Inferior parietal cortex (tissue), 1 donor: ENCODE data around the gene TPD52L2.
A peak's percentile ranks its signal among the peaks of the same experiment; 100 is the strongest.
"Not testable (repeated sequence)": the region's sequence is repeated elsewhere in the genome, so short reads cannot be mapped to it uniquely, and the experiment has no call there.

Source experiments
- DNase-seq: peaks from one replicate; pipeline ENCODE4 v3.0.0-alpha.2; 2016; ENCODE audit errors: extremely low spot score

The TPD52L2 gene

GRCh38 chr20:63835021-63835858, 29.8 kb upstream of the TPD52L2 start:
- peak; percentile 59 for DNase-seq

DNA sequence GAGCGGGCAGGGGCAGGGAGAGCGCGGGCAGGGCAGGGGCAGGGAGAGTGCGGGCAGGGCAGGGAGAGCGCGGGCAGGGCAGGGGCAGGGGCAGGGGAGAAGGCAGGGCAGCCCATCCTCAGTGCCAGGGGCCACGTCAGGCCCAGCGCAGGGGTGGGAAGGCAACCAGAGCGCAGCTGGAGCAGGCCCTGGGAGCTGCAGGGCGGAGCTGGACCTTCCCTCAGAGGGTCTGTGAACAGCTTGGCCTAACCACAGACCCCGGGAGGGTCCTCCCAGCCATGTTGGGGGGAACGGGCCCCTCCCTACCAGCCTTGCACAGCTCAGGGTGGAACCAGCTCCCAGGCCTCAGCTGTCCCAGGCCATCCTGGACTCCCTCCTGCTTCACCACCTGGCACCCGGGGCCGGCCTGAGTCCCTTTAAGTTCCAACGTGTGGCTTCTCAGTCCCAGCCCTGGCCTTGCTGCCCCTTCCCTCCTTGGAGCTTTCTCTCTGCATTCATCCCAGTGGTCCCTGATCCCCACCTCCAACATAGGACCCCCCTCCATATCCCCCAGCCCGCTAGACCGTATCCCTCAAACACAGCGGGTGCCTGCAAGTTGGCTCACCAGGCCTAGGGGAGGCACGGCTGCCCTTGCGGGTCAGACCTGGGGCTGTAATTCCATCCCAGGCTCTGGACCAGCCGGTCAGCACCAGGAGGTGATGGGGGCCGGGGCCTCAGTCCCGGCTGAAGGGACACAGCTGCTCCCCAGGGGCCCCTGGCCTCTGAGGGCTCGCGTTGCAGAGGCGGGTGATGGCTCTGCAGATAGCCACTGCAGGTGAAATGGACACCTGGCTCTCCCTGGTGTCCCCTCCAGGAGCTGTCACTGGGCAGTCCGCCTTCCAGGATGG, 28.4 kb upstream of the TPD52L2 start:
- DNase-seq: no peak

- DNase-seq: no peak
These were observed 27.6 kb upstream of the TPD52L2 start for GRCh38 chr20:63837479-63837878.

DNA sequence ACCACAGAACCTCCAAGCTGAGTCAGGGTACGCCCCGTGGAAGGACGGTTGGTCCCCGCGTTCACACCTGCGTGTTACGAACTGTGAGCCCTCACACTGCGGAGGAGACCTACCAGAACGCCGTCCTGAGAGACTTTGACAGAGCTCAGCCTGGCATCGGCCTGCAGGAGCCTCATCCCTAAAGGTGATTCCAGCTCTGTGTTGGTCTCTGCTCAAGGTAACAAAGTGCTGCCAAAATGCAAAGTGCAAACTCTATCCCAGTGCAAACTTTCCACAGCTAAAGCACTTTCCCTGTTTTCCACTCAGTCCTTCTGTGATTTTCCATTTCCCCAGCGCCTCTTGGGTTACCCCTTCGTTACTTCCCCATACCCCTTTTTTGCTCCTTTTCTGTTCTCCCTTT, 25.4 kb upstream of the TPD52L2 start:
- DNase-seq: no peak

DNA sequence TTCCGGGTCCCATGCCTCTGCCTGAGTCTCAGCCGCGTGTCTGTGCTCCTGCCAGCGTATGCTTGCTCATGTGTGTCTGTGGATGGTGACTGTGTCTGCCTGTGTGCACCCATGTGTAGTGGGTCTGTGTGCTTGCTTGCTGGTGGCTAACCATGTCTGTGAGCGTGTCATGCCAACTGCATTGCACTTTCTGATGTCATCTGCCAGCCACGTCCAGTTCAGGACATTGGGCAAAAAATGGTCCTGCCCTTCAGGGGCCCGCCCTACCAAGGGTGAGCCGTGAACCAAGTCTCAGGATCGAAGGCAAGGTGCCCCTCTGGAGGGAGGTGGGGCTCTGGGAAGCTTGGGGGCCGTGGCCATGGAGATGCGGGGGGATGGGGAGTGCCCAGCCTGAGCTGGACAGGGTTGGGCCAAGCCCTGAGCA, 24.7 kb upstream of the TPD52L2 start:
- DNase-seq: no peak

DNA sequence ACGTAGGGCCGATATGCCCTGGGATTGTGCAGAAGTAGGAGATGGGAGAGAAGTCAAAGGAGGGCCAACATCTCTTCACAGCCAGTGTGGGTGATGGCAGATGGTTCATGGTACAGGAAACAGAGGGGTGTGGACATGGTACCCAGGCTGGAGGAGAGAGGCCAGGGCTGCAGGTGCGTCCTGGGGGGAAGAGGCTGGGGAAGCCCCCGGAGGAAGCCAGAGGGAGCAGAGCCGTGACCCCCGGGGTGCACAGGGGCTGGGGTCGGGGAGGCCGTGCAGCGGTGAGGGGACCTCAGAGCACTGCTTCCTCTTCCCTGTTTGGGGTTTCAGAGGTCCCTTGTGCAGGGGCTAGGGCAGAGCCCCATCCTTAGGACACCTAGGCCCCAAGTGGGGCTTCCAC, 22.8 kb upstream of the TPD52L2 start:
- DNase-seq: no peak

GRCh38 chr20:63843222-63843621, 21.8 kb upstream of the TPD52L2 start:
- DNase-seq: no peak

- DNase-seq: no peak
These were observed 21.3 kb upstream of the TPD52L2 start for GRCh38 chr20:63843778-63844177.

GRCh38 chr20:63844511-63844991, 20.5 kb upstream of the TPD52L2 start:
- no peak for DNase-seq

DNA sequence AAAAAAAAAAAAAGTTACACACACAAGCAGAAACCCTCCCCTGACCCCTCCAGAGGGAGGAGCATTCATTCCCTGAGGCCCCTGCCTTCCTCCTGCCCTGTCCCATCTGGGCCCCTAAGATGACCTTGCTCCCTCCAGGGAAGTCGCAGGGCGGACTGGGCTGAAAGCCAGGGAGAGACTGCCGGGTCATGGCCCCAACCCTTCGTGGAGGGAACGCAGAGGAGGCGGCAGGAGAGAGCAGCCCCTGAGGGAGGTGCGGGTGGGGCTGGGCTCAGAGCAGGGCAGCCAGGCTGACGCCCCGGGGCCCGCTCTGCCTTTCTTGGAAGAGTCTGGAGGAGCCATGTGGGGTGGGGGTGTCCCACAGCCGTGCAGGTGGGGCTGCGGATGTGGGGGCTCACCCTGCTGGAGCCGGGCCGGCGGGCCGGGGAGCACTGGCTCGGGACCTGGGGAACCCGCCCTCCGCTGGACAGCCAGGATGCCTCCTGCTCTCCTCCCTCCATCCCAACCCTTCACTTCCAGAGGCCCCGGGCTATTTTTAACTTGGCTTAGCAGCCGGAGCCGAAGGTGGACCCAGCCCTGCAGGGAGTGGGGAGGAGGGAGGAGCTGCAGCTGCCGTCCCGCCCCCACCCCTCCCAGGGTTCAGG, 18.8 kb upstream of the TPD52L2 start:
- DNase-seq: no peak

GRCh38 chr20:63846888-63847236, 18.2 kb upstream of the TPD52L2 start:
- DNase-seq: no peak

DNA sequence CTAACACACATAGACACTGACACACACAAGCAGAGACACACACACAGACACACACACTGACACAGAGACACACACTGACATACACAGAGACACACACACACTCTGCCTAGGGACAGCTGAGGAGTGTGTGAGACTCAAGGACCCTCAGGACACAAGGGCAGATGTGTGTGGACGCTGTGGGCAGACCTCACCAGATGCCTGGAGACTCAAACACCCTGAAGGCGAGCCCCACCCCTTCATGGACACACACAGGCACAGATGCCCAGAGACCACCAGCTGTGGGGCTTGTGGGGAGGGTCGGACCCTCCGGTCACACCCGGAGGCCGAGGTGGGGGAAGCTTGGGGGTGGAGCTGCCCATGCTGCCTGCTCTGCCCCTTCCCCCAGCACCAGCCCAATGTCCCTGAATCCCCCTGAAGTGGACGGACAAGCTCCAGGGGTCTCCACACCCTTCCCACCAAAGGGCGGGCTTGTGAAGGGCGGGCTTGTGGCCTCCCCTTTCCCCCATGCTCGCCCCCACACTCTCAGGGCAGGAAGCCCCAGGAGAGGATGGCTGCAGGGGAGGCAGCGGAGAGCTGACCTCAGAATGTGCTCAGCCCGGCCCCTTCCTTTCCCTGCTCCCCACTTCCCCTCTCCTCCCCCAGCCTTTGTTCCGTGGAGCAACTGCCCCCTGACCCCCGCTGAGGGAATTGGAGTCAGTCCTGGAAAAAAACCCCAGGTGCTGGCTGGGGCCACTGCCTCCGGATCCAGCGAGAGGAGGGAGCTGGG, 17.6 kb upstream of the TPD52L2 start:
- DNase-seq: no peak

DNA sequence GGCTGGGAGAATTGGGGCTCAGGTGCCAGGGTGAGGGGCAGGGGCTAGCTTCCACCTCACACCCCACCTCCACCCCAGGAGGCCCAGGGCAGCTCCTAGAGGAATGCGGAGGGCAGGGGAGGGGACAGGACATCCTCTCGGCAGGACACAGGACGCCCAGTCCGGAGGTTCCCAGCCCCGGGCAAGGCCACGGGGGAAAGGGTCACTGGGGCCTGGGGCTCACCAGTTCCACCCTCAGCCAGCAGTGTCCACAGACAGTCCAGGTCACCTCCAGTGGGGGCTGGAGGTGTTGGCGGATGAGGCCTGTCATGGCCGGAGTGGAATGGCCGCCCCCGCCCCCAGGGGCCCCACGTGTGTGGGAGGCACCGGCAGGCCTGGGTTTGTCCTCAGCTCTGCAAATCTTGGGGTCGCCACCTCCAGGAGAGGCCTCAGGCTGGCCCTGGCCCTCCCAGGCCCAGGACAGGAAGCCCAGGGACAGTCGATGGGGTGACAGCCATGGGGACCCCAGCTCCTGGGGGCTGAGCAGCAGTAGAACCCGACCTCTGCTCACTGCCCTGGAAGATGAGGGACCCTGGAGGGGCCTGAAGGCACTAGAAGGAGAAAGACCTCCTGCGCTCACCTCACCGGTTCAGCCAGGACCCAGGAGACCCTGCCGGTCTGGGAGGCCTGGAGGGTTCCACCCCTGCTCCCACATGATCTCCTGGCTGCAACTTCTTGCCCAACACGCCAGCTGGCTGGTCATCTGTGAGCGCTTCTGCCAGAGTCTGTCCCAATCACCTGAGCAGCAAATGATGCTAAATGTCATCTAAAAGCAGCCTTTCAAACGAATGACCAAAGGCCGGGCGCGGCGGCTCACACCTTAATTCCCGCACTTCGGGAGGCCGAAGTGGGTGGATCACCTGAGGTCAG, 16.8 kb upstream of the TPD52L2 start:
- DNase-seq: no peak

DNA sequence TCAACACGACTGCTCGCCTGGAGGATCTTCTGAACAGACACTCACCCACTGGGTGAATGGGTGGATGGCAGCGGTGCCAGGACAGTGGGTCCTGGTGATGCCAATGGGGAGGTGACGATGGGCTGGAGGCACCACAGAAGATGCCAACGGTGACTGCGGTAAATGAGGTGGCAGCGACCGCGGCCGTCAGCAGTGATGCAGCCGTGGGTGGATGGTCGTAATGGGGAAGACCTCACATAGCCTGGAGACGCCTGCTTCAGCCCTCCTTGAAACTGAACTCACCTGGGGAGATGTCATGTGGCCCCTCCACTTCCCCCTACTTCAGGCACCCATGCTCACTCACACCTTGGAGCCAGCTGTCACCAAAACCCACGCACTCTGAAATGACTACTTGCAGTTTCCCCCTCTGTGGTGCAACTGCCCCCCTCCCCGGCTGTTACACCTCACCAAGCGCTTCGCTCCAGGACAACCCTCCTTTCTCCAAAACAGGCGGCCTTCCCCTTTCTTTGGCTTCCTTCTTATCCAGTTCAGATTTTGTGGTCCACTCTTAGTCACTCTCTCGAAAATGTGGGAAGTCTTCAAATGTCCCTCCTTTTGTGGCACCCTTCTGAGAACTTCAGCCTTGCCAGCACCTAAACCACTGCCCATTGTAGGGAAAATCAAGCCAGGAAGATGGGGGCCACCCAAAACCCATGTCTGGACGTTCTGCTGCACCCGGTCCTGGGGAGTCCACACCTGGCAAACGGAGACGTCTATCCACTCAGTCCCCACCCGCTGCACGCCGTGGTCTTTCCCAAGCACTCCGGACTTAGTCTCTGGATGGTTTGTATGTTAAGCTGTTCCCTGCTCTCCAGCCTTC, 14.2 kb upstream of the TPD52L2 start:
- no peak for DNase-seq

- not testable (repeated sequence) for DNase-seq
These were observed 13.5 kb upstream of the TPD52L2 start for GRCh38 chr20:63851548-63851943.

DNA sequence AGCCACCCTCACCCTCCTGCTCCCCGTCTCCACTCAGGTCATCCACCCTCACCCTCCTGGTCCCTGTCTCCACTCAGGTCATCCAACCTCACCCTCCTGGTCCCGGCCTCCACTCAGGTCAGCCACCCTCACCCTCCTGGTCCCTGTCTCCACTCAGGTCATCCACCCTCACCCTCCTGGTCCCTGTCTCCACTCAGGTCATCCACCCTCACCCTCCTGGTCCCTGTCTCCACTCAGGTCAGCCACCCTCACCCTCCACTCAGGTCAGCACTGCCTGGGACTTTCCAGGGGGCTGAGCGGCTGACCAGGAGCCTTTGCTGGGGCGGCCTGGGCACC, 11.4 kb upstream of the TPD52L2 start:
- not testable (repeated sequence) for DNase-seq

- no peak for DNase-seq
These were observed 10.9 kb upstream of the TPD52L2 start for GRCh38 chr20:63854069-63854765.

DNA sequence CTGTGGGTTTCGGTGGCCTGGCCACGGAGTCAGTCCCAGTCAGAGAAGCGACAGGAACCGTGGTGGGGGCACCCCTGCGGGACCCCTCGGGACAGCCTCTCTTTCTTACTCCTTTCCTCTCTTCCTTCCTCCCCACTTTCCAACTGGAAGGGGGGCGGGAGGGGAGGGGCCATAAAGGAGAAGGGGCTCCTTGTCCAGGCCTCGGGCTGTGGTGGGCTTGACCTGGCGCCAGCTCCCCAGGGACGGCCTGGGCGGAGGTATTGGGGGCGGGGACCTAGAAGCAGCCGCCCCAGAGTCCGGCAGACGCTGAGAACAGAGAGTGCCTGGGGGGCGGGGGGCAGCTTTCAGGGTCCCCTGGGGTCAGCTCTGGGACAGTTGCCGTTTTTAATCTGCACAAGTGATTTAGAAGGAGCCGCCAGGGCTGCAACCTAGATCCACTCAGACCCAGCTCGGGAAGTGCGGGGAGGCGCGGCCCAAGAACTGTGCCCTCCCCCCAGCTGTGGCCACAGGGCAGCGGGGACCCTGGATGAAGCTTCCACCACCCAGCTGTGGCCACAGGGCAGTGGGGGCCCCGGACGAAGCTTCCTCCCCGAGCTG, 10.2 kb upstream of the TPD52L2 start:
- DNase-seq: no peak
